Liver (tissue), 9 donors: Measurements from ENCODE around the gene INPPL1. TPM values are rescaled to one million over a fixed set of nuclear protein-coding genes. Genes with fewer than 3 reads are reported as not detected.

ENCODE experiments used
- DNase-seq: peaks from one replicate; pipeline ENCODE4 v3.0.0-alpha.2; 2017; ENCODE audit warnings: low spot score
- H3K27ac ChIP-seq, 2 donors: one replicate each; pipeline ENCODE4 v1.7.0; 2013; ENCODE audit warnings: inconsistent platforms in 2 of 2, low read length in 2 of 2, control low read depth in 1 of 2, low read depth in 1 of 2, mild to moderate bottlenecking in 1 of 2
- H3K27me3 ChIP-seq, 4 donors: one replicate each; pipeline versions ENCODE4 v1.6.1 to v1.7.0; 2013; ENCODE audit warnings: low read length in 3 of 4, inconsistent platforms in 1 of 4, mild to moderate bottlenecking in 1 of 4, moderate library complexity in 1 of 4; ENCODE audit not compliant: control insufficient read depth in 4 of 4, insufficient read depth in 4 of 4
- H3K36me3 ChIP-seq, 4 donors: one replicate each; pipeline versions ENCODE4 v1.6.1 to v1.7.0; 2013; ENCODE audit warnings: low read length in 3 of 4, mild to moderate bottlenecking in 3 of 4, low read depth in 1 of 4, moderate library complexity in 1 of 4; ENCODE audit not compliant: control insufficient read depth in 4 of 4, insufficient read depth in 3 of 4
- H3K4me1 ChIP-seq, 4 donors: one replicate each; pipeline versions ENCODE4 v1.6.1 to v1.7.0; 2013; ENCODE audit warnings: low read length in 3 of 4, mild to moderate bottlenecking in 3 of 4, moderate library complexity in 1 of 4; ENCODE audit not compliant: control insufficient read depth in 4 of 4, insufficient read depth in 4 of 4
- H3K4me3 ChIP-seq, 3 donors: one replicate each; pipeline versions ENCODE4 v1.6.1 to v1.7.0; 2013; ENCODE audit warnings: low read length in 3 of 3, control low read depth in 1 of 3, low read depth in 1 of 3, mild to moderate bottlenecking in 1 of 3
- H3K9ac ChIP-seq, 2 donors: one replicate each; pipeline ENCODE4 v1.7.0; 2013; ENCODE audit warnings: low read length in 2 of 2, mild to moderate bottlenecking in 2 of 2, moderate library complexity in 2 of 2, control low read depth in 1 of 2, low read depth in 1 of 2
- H3K9me3 ChIP-seq, 4 donors: one replicate each; pipeline versions ENCODE4 v1.6.1 to v1.7.0; 2013; ENCODE audit warnings: low read length in 3 of 4; ENCODE audit not compliant: control insufficient read depth in 4 of 4
- FOXA2 ChIP-seq: IDR thresholded peaks from 2 replicates; pipeline ENCODE4 v1.6.1; 2016; ENCODE audit warnings: antibody characterized with exemption
- HNF4G ChIP-seq: IDR thresholded peaks from 2 replicates; pipeline ENCODE4 v1.6.1; 2016; ENCODE audit warnings: antibody characterized with exemption
- JUND ChIP-seq, 2 donors: IDR thresholded peaks; 2 replicates each; pipeline ENCODE4 v1.6.1; 2016; ENCODE audit warnings: antibody characterized with exemption in 2 of 2
- NR2F2 ChIP-seq: IDR thresholded peaks from 2 replicates; pipeline ENCODE4 v1.6.1; 2016; ENCODE audit warnings: antibody characterized with exemption
- RAD21 ChIP-seq, 2 donors: IDR thresholded peaks; 2 replicates each; pipeline ENCODE4 v1.6.1; 2016; ENCODE audit warnings: antibody characterized with exemption in 2 of 2, mild to moderate bottlenecking in 2 of 2
- RXRA ChIP-seq, 2 donors: IDR thresholded peaks; 2 replicates each; pipeline ENCODE4 v1.6.1; 2017 to 2018; ENCODE audit warnings: antibody characterized with exemption in 2 of 2, mild to moderate bottlenecking in 1 of 2
- TAF1 ChIP-seq: conservative IDR thresholded peaks from 2 replicates; pipeline ENCODE4 v1.6.1; 2016; ENCODE audit warnings: antibody characterized with exemption, mild to moderate bottlenecking
- YY1 ChIP-seq: IDR thresholded peaks from 2 replicates; pipeline ENCODE4 v1.6.1; 2016; ENCODE audit warnings: antibody characterized with exemption, mild to moderate bottlenecking
- WGBS: extraction: QIAGEN DNeasy Blood & Tissue Kit; methylation state at CpG from one replicate; pipeline ENCODE4 v1.1.7; 2013; 5-methylcytosine and 5-hydroxymethylcytosine counted together
- polyA plus RNA-seq, 2 donors: library from polyadenylated mRNA; stranded (reverse) in 1 of 2; unstranded in 1 of 2; fragments of 200-250 nt in 1 of 2; fragments of >200 nt in 1 of 2; fragmentation: Nextera tagmentation in 1 of 2; extraction: Ambion mirVana in 1 of 2; gene quantifications; one replicate each; pipeline versions ENCODE4 v1.2.1 to v1.2.3, GENCODE V29; 2013 to 2015
- total RNA-seq, 2 donors: library from RNA; depleted of rRNA; stranded (reverse); fragments of >200 nt; gene quantifications; one replicate each; pipeline ENCODE4 v1.2.3, GENCODE V29; 2014
- TF ChIP-seq, protein P1 (sequence below): IDR thresholded peaks from 2 replicates; pipeline ENCODE4 v1.6.1; 2016; ENCODE audit warnings: antibody characterized with exemption, mild to moderate bottlenecking
- TF ChIP-seq, protein P2 (sequence below): IDR thresholded peaks from 2 replicates; pipeline ENCODE4 v1.6.1; 2016; ENCODE audit warnings: antibody characterized with exemption
- TF ChIP-seq, protein P3 (sequence below): IDR thresholded peaks from 2 replicates; pipeline ENCODE4 v1.6.1; 2016; ENCODE audit warnings: antibody characterized with exemption
- TF ChIP-seq, protein P4 (sequence below): IDR thresholded peaks from 2 replicates; pipeline ENCODE4 v1.6.1; 2016; ENCODE audit warnings: antibody characterized with exemption
- donor health status: healthy.
- donor health status: healthy.
- donor health status: healthy.
- donor health status: healthy.
- donor health status: healthy.

Gene INPPL1
- total and polyA plus RNA-seq, 4 donors: 7.2 to 29.0 (median 17.1) TPM

DNA sequence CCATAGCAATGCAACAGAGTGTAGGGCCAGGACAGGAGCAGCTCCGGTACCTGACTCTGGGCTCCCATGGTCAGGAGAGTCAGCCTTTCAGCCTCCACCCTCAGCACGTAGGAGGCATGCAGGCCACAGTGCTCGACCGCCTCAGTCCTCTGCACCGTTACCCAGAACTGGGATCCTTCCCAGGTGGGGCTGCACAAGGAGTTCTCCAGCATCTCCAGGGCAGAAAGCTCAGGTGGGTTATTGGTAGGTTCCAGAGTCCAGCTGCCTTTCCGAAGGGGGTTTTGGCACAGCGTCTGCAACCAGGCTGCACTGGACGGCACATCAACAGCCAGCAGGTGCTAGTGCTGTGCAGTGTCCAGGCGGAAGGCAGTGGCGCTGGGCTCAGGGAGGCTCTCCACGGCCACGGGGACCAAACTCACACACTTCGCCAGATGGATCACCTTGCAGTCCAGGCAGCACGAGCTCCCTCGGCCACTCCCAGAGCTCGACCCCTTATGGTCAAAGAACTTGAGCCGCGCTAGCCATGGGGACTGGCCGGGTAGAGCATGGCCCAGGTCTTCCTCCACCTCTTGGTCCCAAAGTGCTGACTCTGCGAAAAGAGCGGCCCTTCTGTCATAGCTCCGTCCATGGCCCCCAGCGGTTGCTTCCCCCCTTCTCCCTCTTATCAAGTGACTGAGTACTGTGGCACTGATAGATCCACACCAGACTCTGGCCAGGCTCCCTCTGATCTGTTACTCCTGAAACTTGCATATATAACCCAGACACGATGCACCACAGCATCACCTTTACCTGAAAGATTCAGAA, 26.3 kb downstream of the INPPL1 start:
- Histone ChIP-seq H3K4me3 (no peak overlapping the region), H3K9me3 (no peaks in the 10 kb centered on the region), H3K4me1 (no peaks in the 10 kb centered on the region), H3K27me3 (peaks cover 0 to 21% (median 1%) of the 10 kb centered on the region in 4 donors), H3K27ac (no peak overlapping the region), H3K36me3 (no peaks in the 10 kb centered on the region), H3K9ac (no peak overlapping the region)
- WGBS: 85% methylated on average over 24 of the region's 24 CpGs
- DNase-seq: no peak
- TF ChIP-seq RXRA (IDR thresholded peaks at IDR 0.05) (no peak), HNF4G (no peak), JUND (IDR thresholded peaks at IDR 0.05) (no peak), TAF1 (no peak), NR2F2 (no peak)
- TF ChIP-seq, protein P1, sequence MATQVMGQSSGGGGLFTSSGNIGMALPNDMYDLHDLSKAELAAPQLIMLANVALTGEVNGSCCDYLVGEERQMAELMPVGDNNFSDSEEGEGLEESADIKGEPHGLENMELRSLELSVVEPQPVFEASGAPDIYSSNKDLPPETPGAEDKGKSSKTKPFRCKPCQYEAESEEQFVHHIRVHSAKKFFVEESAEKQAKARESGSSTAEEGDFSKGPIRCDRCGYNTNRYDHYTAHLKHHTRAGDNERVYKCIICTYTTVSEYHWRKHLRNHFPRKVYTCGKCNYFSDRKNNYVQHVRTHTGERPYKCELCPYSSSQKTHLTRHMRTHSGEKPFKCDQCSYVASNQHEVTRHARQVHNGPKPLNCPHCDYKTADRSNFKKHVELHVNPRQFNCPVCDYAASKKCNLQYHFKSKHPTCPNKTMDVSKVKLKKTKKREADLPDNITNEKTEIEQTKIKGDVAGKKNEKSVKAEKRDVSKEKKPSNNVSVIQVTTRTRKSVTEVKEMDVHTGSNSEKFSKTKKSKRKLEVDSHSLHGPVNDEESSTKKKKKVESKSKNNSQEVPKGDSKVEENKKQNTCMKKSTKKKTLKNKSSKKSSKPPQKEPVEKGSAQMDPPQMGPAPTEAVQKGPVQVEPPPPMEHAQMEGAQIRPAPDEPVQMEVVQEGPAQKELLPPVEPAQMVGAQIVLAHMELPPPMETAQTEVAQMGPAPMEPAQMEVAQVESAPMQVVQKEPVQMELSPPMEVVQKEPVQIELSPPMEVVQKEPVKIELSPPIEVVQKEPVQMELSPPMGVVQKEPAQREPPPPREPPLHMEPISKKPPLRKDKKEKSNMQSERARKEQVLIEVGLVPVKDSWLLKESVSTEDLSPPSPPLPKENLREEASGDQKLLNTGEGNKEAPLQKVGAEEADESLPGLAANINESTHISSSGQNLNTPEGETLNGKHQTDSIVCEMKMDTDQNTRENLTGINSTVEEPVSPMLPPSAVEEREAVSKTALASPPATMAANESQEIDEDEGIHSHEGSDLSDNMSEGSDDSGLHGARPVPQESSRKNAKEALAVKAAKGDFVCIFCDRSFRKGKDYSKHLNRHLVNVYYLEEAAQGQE: no peak

DNA sequence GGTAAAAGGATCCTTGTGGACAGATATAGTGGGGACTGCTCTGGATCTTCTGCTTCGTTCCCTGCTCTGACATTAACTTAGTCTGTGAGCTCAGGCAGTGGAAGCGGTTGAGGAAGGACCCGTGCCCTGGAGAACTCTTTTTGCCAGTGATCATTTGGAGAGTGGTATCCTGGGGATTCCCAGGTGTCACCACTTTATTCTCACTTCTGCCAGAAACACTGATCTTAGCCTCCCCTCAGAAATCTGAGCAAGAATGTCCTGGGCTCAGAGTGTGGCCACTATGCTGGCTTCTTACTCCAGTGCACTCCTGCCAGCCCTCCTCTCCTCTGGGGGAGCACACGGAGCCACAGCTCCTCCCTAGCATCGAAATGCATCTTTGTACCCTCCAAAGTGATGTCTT, 27.0 kb downstream of the INPPL1 start:
- peaks cover 0 to 15% (median 0%) of the 10 kb centered on the region in 4 donors for H3K27me3 ChIP-seq
- TF ChIP-seq, protein P2, sequence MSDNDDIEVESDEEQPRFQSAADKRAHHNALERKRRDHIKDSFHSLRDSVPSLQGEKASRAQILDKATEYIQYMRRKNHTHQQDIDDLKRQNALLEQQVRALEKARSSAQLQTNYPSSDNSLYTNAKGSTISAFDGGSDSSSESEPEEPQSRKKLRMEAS: no peak
- TF ChIP-seq RAD21 (IDR thresholded peaks at IDR 0.05) (no peak), TAF1 (no peak)
- H3K9ac ChIP-seq: no peak overlapping the region
- H3K27ac ChIP-seq: no peak overlapping the region
- WGBS: 83% methylated on average over 5 of the region's 5 CpGs
- no peak overlapping the region for H3K4me3 ChIP-seq
- no peaks in the 10 kb centered on the region for H3K9me3 ChIP-seq
- no peaks in the 10 kb centered on the region for H3K4me1 ChIP-seq
- no peak for DNase-seq
- H3K36me3 ChIP-seq: no peaks in the 10 kb centered on the region

DNA sequence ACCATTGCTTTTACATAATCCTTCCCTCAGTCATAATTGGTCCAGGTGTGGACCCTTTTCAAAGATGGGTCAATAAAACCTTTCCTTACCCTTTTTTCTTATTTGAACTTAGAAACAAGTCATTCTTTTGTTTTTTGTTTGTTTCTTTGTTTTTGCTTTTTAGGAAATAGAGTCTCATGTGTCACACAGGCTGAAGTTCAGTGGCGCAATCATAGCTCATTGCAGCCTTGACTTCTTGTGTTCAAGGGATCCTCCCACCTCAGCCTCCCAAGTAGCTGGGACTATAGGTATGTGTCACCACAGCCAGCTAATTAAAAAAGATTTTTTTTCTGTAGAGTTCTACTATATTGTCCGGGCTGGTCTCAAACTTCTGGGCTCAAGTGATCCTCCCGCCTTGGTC, 28.8 kb downstream of the INPPL1 start:
- Histone ChIP-seq H3K4me3 (no peak overlapping the region), H3K4me1 (no peaks in the 10 kb centered on the region), H3K27me3 (peaks cover 0 to 15% (median 0%) of the 10 kb centered on the region in 4 donors), H3K36me3 (no peaks in the 10 kb centered on the region), H3K27ac (no peak overlapping the region), H3K9ac (no peak overlapping the region), H3K9me3 (no peaks in the 10 kb centered on the region)
- TF ChIP-seq, protein P2: no peak
- TF ChIP-seq, protein P1: no peak
- TF ChIP-seq NR2F2: no peak
- TF ChIP-seq, protein P3, sequence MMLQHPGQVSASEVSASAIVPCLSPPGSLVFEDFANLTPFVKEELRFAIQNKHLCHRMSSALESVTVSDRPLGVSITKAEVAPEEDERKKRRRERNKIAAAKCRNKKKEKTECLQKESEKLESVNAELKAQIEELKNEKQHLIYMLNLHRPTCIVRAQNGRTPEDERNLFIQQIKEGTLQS: no peak
- TF ChIP-seq FOXA2: no peak
- TF ChIP-seq, protein P4, sequence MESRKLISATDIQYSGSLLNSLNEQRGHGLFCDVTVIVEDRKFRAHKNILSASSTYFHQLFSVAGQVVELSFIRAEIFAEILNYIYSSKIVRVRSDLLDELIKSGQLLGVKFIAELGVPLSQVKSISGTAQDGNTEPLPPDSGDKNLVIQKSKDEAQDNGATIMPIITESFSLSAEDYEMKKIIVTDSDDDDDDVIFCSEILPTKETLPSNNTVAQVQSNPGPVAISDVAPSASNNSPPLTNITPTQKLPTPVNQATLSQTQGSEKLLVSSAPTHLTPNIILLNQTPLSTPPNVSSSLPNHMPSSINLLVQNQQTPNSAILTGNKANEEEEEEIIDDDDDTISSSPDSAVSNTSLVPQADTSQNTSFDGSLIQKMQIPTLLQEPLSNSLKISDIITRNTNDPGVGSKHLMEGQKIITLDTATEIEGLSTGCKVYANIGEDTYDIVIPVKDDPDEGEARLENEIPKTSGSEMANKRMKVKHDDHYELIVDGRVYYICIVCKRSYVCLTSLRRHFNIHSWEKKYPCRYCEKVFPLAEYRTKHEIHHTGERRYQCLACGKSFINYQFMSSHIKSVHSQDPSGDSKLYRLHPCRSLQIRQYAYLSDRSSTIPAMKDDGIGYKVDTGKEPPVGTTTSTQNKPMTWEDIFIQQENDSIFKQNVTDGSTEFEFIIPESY: no peak
- TF ChIP-seq TAF1: no peak
- TF ChIP-seq JUND (IDR thresholded peaks at IDR 0.05): no peak
- no peak for TF ChIP-seq YY1
- WGBS: 91% methylated on average over 3 of the region's 3 CpGs
- no peak for DNase-seq
